ENCODE results near the gene FETUB. TPM values are rescaled to one million over a fixed set of nuclear protein-coding genes. Genes with fewer than 3 reads are reported as not detected.

The FETUB gene
- total RNA-seq: not detected

GRCh38 chr3:186639778-186640472, at the start of gene FETUB:
Gene FETUB, plus strand, starts transcription at chr3:186640399. Its CDS starts 62 bp downstream, at chr3:186640461.
- DNase-seq (ENCODE audit: low spot score): no peak

DNA sequence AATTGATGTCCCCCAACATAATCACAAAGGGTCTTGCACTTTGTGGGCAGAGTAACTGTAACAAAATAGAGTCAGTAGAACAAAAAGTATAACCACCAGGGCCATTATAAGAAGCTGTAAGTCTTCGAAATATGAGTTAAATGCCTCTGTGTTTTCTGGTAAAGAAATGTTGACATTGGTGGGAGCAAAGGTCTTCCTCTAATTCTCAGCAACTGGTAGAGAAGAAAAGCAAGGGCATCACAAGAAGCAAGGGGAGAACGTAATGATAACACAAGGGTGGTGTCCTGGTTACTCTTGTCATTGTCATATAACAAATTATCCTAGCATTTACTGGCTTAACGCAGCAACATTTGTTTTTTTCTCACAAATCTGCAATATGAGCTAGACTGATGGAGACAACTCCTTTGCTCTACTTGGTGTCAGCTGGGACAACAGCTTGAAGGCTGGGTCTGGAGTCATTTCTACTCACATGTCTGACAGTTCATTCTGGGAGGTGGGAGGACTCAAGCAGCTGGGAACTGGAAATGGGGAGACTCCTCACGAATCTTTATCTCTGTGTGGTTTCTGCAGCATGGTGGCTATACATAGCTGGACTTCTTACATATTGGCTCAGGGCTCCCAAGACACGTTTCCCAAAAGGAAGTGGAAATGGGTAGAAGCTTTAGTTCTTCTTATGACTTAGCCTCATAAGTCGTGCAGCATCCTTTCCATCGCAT, 49.5 kb upstream of the FETUB start:
- DNase-seq (ENCODE audit: low spot score): no peak

DNA sequence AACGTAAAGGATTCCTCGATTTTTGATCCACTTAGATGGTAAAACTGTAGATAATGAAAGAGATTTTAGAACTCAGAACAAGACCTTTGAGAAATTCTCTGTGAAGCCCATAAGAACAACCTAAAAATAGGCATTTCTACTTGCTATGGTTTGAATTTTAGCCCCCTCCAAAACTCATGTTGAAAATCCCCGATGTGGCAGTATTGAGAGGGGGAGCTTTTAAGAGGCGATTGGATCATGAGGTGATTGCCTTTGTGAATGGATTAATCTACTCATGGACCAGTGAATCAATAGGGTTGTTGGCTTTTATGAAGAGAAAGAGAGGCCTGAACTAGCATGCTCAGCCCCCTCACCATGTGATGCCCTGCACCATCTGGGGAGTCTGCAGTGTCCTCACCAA, 47.5 kb upstream of the FETUB start:
- DNase-seq (ENCODE audit: low spot score): no peak

- no peak for DNase-seq (ENCODE audit: low spot score)
Measured at GRCh38 chr3:186593862-186594261, 46.3 kb upstream of the FETUB start.

DNA sequence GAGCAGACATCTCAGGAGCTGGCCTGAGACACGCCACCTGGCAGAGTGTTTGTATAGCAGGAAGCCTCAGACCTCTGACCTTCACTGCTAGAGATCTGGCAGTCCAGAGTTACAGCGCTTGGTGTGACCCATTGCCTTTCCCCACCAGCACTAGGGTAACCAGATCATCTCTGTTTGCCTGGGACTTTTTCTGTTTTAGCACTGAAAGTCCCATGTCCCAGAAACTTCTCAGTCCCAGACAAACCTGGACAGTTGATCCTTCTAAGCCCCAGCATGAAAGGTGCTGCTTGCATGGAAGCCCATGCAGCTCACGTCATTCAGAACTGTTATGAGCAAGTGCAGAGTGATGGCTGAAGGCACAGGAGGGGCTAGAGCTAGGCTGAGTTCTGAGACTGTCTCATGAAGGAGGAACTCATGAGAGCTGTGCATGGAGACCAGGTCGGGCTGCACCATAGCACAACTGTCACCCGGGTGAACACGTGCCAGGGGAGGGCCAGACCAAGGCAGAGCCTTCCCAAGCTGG, 45.5 kb upstream of the FETUB start:
- DNase-seq (ENCODE audit: low spot score): no peak

DNA sequence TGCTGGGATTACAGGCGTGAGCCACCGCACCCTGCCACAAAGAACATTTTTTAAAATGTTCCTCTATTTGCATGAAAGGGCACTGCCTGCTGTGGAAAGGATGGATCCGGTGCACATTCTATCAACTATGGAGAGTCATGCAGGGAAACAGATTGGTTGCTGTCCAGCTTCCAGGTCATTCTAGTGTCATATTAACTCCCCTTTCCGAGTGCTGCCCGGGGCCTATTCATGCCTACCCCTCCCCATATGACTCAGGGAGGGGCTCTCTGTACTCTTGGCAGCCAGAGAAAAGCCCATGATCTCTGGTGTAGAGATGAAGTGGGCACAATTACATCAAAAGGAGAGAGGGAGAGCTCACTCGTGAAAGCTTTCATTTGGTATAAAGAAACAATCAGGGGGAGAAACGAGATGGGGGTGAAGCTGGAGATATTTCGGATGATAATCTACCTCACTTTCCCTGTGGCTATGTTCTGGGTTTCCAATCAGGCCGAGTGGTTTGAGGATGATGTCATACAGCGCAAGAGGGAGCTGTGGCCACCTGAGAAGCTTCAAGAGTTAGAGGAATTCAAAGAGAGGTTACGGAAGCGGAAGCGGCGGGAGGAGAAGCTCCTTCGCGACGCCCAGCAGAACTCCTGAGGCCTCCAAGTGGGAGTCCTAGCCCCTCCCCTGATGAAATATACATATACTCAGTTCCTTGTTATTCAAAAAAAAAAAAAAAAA, 43.5 kb upstream of the FETUB start:
- no peak for DNase-seq (ENCODE audit: low spot score)

DNA sequence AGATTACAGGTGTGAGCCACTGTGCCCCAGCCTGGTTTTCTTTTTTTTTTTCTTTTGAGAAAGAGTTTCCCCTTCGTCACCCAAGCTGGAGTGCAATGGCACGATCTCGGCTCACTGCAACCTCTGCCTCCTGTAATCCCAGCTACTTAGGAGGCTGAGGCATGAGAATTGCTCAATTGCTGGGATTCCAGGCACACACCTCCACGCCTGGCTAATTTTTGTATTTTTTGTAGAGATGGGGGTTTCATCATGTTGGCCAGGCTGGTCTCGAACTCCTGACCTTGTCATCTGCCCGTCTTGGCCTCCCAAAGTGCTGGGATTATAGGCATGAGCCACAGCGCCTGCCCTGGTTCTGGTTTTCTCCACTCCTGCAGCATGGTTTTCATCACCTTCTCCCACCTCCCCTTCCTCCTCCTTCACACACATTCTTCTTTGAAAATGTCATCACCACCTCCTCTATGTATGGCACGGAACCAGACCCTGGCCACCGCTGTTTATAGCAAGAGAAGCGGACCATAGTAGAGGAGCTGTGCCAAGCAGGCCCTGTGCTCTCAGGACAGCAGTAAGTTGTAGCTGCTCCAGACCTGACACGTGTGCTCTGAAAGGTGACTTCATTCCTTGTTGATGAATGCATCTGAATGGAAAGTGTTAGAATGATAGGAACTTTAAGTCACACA, 42.0 kb upstream of the FETUB start:
- no peak for DNase-seq (ENCODE audit: low spot score)

- DNase-seq (ENCODE audit: low spot score): no peak
Measured at GRCh38 chr3:186598794-186599141, 41.4 kb upstream of the FETUB start.

DNA sequence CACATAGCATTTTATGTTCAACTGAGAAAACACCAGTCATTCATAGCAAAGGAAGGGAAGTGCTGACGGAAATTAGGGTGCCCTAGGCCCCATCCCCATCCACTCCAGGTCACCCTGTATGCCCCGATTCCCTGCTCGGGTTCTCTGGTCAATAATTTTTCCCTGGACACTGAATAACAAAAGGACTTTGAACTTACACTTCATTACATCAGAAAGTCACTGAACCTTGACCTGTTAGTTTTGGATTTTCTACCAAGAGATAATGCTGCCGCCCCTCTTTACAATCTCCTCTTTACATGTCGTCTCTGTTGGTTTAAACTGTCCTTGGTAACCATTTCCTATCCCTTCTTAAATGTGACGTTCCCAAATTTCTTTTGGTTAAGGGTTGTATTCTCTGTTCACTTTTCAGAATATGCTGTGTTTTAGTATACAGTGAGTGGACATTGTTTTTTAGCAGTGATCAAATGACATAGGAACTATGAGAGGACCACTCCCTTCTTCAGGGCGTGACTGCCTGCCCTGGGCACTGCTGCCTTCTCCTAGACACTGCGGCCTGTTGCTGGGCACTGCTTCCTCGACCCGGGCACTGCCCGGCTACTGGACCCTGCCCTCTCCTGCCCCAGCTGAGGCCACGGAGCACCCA, 40.9 kb upstream of the FETUB start:
- no peak for DNase-seq (ENCODE audit: low spot score)

DNA sequence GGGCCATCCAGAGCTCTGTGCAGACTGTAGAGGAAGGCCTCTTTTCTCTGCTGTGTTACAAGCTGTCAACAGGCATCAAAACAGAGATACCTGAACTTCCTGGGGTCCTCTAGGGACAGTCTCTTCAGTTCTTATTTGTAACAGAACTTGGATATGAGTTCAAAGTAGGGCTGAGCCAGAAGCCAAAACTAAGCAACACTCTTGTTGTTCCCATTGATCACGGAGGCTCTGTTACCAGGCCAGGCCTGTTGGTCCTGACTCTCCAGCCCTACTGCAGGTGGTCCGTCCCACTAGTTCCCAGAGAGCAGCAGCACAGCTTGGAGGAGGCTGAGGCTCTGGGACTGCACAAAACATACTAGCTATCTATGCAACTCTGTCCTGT, 40.4 kb upstream of the FETUB start:
- DNase-seq (ENCODE audit: low spot score): no peak

DNA sequence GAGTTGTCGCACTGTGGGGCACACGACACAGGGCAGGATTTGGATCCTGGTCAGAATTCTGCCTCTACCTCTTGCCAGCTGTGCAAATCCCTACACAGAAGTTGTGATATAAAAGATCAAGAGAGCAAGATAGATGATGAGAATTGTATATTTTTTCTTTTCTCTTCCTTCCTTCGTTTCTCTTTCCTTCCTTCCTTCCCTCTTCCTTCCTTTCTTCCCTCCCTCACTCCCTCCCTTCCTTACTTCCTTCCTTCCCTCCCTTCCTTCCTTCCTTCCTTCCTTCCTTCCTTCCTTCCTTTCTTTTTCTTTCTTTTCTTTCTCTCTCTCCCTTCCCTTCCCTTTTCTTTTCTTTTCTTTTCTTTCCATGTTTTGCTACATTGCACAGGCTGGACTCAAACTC, 39.3 kb upstream of the FETUB start:
- DNase-seq (ENCODE audit: low spot score): no peak

DNA sequence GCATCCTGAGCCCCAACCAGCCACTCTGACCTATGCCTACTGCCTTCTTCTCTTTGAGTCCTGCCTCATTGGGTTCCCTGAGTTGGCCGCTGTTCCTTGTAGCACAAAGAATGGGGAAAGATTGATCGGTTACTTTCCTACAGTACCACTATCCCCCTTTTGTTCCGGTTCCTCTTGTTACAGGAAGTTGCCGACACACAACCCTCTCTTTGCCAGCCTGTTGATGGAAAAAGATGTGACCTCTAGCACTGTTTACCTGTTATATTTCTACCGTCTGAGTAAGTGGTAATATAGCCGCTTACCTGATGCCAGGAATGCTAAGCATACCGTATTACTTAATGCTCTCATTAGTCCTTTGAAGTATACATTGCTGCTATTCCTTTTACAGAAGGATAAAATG, 37.0 kb upstream of the FETUB start:
- DNase-seq (ENCODE audit: low spot score): no peak

DNA sequence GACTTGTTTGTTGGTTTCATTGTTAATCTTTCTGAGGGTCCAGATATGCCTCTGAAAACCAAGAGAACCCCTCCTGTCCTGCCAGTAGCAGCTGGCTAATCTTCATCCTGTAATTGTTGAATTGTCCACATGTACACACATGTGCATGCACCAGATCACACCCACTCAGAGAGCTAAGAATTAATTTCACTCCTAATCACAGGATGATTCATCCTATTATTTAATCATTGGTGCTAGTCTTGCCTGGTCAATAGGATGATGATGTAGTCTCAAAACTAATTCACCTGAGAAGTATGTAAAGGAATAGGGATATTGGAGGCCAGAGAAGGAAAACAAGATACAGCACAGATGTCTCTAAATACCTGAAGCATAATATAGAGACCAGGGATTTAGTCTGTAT, 35.1 kb upstream of the FETUB start:
- DNase-seq (ENCODE audit: low spot score): no peak

DNA sequence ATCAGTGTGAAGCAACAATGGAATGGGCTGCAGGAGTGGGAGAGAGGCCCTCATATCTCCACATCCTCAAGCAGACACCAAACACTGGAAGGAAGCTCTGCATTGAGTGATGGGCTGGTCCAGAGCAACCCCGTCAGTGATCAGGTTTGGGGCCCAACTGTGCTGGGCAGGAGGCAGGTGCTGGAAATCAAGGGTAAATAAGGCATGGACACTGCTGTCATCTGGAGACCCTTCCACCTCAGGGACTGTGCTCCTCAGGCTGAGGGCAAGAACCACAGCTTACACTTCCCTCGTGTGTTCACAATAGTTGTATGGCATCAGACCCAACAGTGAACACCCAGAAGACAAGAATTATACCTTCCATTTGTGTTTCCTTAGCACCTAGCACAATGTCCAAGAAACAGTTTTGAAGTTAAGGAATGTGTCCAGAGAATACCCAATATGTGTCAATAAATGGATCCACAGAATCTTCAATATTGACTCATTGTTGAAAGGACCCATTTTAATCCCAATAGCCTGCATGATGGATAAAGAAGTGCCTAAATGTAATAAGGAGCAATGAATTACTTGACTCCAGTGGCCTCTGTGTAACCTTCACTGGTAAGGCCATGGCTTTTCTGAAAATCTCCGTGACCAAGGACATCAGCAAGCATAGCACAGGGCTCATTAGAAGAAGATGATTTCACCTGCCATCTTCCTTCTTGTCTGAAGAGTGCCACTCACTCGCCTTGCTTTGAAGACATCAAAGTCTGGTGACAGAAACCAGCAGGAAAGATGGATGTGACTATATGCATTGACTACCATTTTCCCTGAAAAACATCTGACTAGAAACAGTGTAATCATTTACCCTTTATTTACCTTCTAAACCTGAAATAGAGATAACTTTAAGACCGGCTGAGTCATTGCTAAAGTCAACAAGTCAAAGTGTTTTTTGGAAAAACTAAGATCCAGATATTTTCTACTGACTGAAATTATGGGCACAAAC, 34.3 kb upstream of the FETUB start:
- no peak for DNase-seq (ENCODE audit: low spot score)

DNA sequence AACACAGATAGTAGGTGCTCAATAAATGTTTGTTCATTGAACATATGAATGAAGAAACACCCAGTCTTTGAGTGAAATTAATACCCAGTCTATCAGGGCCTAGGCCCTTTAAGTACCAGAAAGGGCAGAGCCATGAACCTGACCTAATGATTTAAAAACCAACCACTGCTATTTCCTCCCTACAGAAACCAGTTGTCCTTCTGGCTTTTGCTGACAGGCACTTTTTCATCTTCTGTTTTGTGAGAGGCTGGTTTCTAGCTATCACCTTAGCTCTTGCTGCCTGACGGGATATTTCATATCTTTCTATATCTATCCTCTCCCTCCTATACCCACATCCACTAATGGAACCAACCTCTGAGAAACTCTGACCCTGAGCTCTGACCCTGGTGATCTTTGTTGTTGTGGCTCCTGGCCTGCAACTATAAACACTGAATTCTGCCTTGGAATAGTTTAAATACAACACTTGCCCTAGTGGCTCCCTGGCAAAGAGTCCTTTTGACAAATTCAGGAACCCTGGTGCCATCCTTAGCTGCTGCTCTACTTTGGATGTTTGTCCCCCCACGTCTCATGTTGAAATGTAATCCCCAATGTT, 31.5 kb upstream of the FETUB start:
- DNase-seq (ENCODE audit: low spot score): no peak

DNA sequence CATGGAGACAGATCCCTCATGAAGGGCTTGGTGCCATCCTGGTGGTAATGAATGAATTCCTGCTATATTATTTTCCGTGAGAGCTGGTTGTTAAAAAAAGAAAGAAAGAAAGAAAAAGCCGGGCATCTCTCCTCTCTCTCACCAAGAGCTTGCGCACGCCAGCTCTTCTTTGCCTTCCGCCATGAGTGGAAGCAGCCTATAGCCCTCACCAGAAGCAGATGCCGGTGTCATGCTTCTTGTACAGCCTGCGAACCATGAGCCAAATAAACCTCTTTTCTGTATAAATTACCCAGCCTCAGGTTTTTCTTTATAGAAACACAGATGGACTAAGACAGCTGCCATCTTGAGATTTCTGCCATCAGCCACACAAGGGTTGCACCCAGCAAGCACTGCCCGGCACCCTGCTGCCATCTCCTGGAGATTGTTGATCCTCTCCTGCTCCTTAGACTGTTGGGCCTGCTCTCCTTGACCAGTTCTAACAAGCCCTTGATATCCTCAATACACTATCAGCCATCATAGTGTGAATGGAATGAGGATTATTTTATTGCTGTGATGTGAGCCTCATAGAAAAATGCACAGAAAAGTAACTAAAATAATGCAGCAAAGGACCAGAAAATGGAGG, 30.8 kb upstream of the FETUB start:
- no peak for DNase-seq (ENCODE audit: low spot score)

DNA sequence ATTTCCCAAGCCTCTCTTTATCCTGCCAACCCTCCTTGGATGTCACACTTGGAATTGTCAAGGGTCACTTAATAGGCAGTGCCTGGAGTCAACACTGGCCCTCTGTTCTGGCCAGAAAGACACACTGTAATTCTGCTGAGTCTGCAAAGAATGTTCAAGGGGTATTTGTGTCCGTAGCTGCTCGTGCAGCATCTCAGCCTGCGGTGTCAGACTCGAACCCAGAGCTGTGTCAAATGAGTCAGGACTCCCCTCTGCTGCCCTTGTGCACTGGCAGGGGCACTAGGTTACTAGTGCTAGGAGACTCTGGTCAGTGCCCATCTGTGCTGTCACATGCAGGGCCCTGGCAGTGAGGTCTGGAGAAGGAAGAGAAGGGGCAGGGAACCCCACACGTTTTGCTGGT, 28.1 kb upstream of the FETUB start:
- DNase-seq (ENCODE audit: low spot score): no peak

- DNase-seq (ENCODE audit: low spot score): no peak
Measured at GRCh38 chr3:186612721-186613636, 27.2 kb upstream of the FETUB start, which contains the start of gene AHSG. Gene AHSG, plus strand, starts transcription at chr3:186613060. Its CDS starts 82 bp downstream, at chr3:186613142.

Data from ureter (tissue), 1 donor.